ENCODE measurements around the gene ENOX1.

Gene ENOX1

DNA sequence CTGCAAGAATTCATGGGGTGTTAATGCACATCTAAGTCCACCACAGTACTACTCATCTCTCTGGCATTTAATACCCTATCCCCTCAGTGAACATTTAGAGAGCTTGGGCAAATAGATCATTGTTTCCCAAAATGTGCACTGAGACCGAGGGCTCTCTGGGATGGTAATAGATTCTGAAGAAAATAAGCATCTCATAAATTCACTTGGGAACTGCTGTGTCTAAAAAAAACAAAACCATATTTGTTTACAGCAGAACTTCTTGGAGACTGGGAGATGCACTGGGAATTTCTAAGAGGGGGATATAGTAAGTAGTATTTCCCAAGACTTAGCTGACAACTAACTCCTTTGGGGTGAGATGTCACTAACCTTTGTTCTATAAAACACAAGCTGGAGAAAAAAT, 58.4 kb downstream of the ENOX1 start:
- no peak overlapping the region for H3K27ac ChIP-seq
- TF ChIP-seq CTCF (IDR thresholded peaks at IDR 0.05), result no peak
- no peak for TF ChIP-seq ZFX (IDR thresholded peaks at IDR 0.05; ENCODE audit: borderline replicate concordance)

GRCh38 chr13:43727856-43728255, 58.9 kb downstream of the ENOX1 start:
- no peak for TF ChIP-seq CTCF (IDR thresholded peaks at IDR 0.05)
- no peak for TF ChIP-seq ZFX (IDR thresholded peaks at IDR 0.05; ENCODE audit: borderline replicate concordance)
- no peak overlapping the region for H3K27ac ChIP-seq

- no peak overlapping the region for H3K27ac ChIP-seq
- TF ChIP-seq ZFX (IDR thresholded peaks at IDR 0.05; ENCODE audit: borderline replicate concordance) (no peak), CTCF (IDR thresholded peaks at IDR 0.05) (no peak)
These were observed 61.3 kb downstream of the ENOX1 start for GRCh38 chr13:43725460-43725859.

GRCh38 chr13:43720780-43721397, 65.9 kb downstream of the ENOX1 start:
- H3K27ac ChIP-seq, result no peak overlapping the region
- TF ChIP-seq CTCF (IDR thresholded peaks at IDR 0.05), result no peak

- TF ChIP-seq ZFX (IDR thresholded peaks at IDR 0.05; ENCODE audit: borderline replicate concordance) (no peak), CTCF (IDR thresholded peaks at IDR 0.05) (no peak)
- H3K27ac ChIP-seq, result no peak overlapping the region
These were observed 88.0 kb downstream of the ENOX1 start for GRCh38 chr13:43698758-43699157.

- no peak overlapping the region for H3K27ac ChIP-seq
- TF ChIP-seq ZFX (IDR thresholded peaks at IDR 0.05; ENCODE audit: borderline replicate concordance) (no peak), CTCF (IDR thresholded peaks at IDR 0.05) (no peak)
These were observed 88.8 kb downstream of the ENOX1 start for GRCh38 chr13:43698009-43698408.

DNA sequence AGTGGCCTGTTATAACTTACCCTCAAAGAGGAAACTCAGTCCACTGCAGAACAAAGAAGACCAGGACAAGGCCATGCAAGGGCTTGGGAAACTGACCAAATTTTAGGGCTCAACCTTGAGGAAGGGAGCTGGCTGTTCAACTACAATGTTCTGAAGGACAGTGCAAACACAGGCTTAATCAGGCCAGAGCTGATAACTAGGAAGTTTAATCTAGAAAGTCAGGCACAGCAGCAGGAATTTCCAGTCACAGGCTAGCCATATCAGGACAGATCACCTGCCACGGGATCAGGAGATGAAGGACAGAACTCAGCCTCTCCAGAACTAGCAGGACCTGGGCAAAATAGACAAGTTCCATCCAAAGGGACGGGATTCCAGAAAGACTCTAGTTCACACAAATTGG, 89.4 kb downstream of the ENOX1 start:
- H3K27ac ChIP-seq, result no peak overlapping the region
- no peak for TF ChIP-seq CTCF (IDR thresholded peaks at IDR 0.05)
- no peak for TF ChIP-seq ZFX (IDR thresholded peaks at IDR 0.05; ENCODE audit: borderline replicate concordance)
